ENCODE measurements around the gene PTPRF.

The PTPRF gene

GRCh38 chr1:43596579-43596978 lies 65.9 kb downstream of the PTPRF start:
- Histone ChIP-seq H3K27me3 (ENCODE audit: insufficient read depth, low read length, poor library complexity) (no peaks in the 10 kb centered on the region), H3K9ac (ENCODE audit: low read depth, low read length) (no peak overlapping the region), H4K20me1 (ENCODE audit: insufficient read depth, low read length) (no peaks in the 10 kb centered on the region), H3K4me3 (ENCODE audit: low read depth in 1 of 2, low read length in 2 of 2) (no peak overlapping the region), H2AFZ (ENCODE audit: low read depth, low read length) (no peak overlapping the region), H3K36me3 (ENCODE audit: insufficient read depth, low read length) (no peaks in the 10 kb centered on the region), H3K79me2 (ENCODE audit: insufficient read depth, low read length) (no peaks in the 10 kb centered on the region), H3K27ac (ENCODE audit: low read length) (no peak overlapping the region), H3K9me3 (ENCODE audit: insufficient read depth, low read length, severe bottlenecking) (no peaks in the 10 kb centered on the region), H3K4me1 (ENCODE audit: insufficient read depth, low read length) (no peaks in the 10 kb centered on the region), H3K4me2 (ENCODE audit: insufficient read depth, low read length) (no peak overlapping the region)
- DNase-seq = no peak
- no peak for ATAC-seq (ENCODE audit: insufficient read depth, low read depth)
- TF ChIP-seq, protein P1, sequence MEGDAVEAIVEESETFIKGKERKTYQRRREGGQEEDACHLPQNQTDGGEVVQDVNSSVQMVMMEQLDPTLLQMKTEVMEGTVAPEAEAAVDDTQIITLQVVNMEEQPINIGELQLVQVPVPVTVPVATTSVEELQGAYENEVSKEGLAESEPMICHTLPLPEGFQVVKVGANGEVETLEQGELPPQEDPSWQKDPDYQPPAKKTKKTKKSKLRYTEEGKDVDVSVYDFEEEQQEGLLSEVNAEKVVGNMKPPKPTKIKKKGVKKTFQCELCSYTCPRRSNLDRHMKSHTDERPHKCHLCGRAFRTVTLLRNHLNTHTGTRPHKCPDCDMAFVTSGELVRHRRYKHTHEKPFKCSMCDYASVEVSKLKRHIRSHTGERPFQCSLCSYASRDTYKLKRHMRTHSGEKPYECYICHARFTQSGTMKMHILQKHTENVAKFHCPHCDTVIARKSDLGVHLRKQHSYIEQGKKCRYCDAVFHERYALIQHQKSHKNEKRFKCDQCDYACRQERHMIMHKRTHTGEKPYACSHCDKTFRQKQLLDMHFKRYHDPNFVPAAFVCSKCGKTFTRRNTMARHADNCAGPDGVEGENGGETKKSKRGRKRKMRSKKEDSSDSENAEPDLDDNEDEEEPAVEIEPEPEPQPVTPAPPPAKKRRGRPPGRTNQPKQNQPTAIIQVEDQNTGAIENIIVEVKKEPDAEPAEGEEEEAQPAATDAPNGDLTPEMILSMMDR (IDR thresholded peaks at IDR 0.05; ENCODE audit: borderline replicate concordance, extremely low read depth, low read length, poor library complexity, severe bottlenecking) = no peak
- TF ChIP-seq EZH2 (IDR thresholded peaks at IDR 0.05; ENCODE audit: borderline replicate concordance, low read depth, low read length, severe bottlenecking) = no peak

DNA sequence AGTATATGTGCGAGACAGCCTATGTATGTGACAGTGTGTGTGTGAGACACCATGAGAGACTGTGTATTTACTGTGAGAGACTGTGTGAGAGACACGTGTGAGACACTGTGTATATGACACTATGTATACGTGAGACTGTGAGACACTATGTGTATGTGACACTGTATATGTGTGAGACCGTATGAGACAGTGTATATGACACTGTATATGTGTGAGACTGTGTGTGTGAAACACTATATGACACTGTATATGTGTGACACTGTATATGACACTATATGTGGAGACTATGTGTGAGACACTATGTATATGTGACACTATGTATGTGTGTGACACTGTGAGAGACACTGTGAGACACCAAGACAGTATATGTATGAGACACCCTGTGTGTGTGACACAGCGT lies 66.3 kb downstream of the PTPRF start:
- TF ChIP-seq, protein P1 (IDR thresholded peaks at IDR 0.05; ENCODE audit: borderline replicate concordance, extremely low read depth, low read length, poor library complexity, severe bottlenecking) = no peak
- TF ChIP-seq EZH2 (IDR thresholded peaks at IDR 0.05; ENCODE audit: borderline replicate concordance, low read depth, low read length, severe bottlenecking) = no peak
- no peaks in the 10 kb centered on the region for H3K79me2 ChIP-seq (ENCODE audit: insufficient read depth, low read length)
- H3K9ac ChIP-seq (ENCODE audit: low read depth, low read length) = no peak overlapping the region
- H2AFZ ChIP-seq (ENCODE audit: low read depth, low read length) = no peak overlapping the region
- H3K4me2 ChIP-seq (ENCODE audit: insufficient read depth, low read length) = no peak overlapping the region
- no peaks in the 10 kb centered on the region for H4K20me1 ChIP-seq (ENCODE audit: insufficient read depth, low read length)
- DNase-seq (no peak), ATAC-seq (ENCODE audit: insufficient read depth, low read depth) (no peak)
- H3K4me3 ChIP-seq (ENCODE audit: low read depth in 1 of 2, low read length in 2 of 2) = no peak overlapping the region
- no peaks in the 10 kb centered on the region for H3K27me3 ChIP-seq (ENCODE audit: insufficient read depth, low read length, poor library complexity)
- no peaks in the 10 kb centered on the region for H3K36me3 ChIP-seq (ENCODE audit: insufficient read depth, low read length)
- no peaks in the 10 kb centered on the region for H3K9me3 ChIP-seq (ENCODE audit: insufficient read depth, low read length, severe bottlenecking)
- H3K4me1 ChIP-seq (ENCODE audit: insufficient read depth, low read length) = no peaks in the 10 kb centered on the region
- no peak overlapping the region for H3K27ac ChIP-seq (ENCODE audit: low read length)

GRCh38 chr1:43597721-43598120 lies 67.0 kb downstream of the PTPRF start:
- Histone ChIP-seq H3K4me3 (ENCODE audit: low read depth in 1 of 2, low read length in 2 of 2) (no peak overlapping the region), H3K36me3 (ENCODE audit: insufficient read depth, low read length) (no peaks in the 10 kb centered on the region), H3K9ac (ENCODE audit: low read depth, low read length) (no peak overlapping the region), H3K4me2 (ENCODE audit: insufficient read depth, low read length) (no peak overlapping the region), H3K9me3 (ENCODE audit: insufficient read depth, low read length, severe bottlenecking) (no peaks in the 10 kb centered on the region), H3K27ac (ENCODE audit: low read length) (no peak overlapping the region), H3K79me2 (ENCODE audit: insufficient read depth, low read length) (no peaks in the 10 kb centered on the region), H2AFZ (ENCODE audit: low read depth, low read length) (no peak overlapping the region), H4K20me1 (ENCODE audit: insufficient read depth, low read length) (no peaks in the 10 kb centered on the region), H3K4me1 (ENCODE audit: insufficient read depth, low read length) (no peaks in the 10 kb centered on the region), H3K27me3 (ENCODE audit: insufficient read depth, low read length, poor library complexity) (no peaks in the 10 kb centered on the region)
- ATAC-seq (ENCODE audit: insufficient read depth, low read depth) = no peak
- TF ChIP-seq, protein P1 (IDR thresholded peaks at IDR 0.05; ENCODE audit: borderline replicate concordance, extremely low read depth, low read length, poor library complexity, severe bottlenecking) = no peak
- TF ChIP-seq EZH2 (IDR thresholded peaks at IDR 0.05; ENCODE audit: borderline replicate concordance, low read depth, low read length, severe bottlenecking) = no peak
- DNase-seq = no peak

DNA sequence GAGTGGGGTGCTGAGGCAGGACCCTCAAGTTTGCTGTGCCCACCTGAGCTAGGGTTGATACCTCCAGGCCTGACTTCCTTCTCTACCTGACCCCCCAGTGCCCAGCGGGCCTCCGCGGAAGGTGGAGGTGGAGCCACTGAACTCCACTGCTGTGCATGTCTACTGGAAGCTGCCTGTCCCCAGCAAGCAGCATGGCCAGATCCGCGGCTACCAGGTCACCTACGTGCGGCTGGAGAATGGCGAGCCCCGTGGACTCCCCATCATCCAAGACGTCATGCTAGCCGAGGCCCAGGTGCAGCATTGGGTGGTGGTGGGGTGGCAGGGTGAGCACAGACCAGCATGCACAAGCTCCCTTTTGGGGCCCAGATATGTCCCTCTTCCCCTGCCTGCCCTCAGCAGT lies 67.9 kb downstream of the PTPRF start:
- Histone ChIP-seq H3K4me3 (ENCODE audit: low read depth in 1 of 2, low read length in 2 of 2) (no peak overlapping the region), H3K9me3 (ENCODE audit: insufficient read depth, low read length, severe bottlenecking) (no peaks in the 10 kb centered on the region), H4K20me1 (ENCODE audit: insufficient read depth, low read length) (no peaks in the 10 kb centered on the region), H3K27ac (ENCODE audit: low read length) (no peak overlapping the region), H3K79me2 (ENCODE audit: insufficient read depth, low read length) (no peaks in the 10 kb centered on the region), H3K9ac (ENCODE audit: low read depth, low read length) (no peak overlapping the region), H2AFZ (ENCODE audit: low read depth, low read length) (no peak overlapping the region), H3K27me3 (ENCODE audit: insufficient read depth, low read length, poor library complexity) (no peaks in the 10 kb centered on the region), H3K4me2 (ENCODE audit: insufficient read depth, low read length) (no peak overlapping the region), H3K4me1 (ENCODE audit: insufficient read depth, low read length) (no peaks in the 10 kb centered on the region), H3K36me3 (ENCODE audit: insufficient read depth, low read length) (no peaks in the 10 kb centered on the region)
- no peak for ATAC-seq (ENCODE audit: insufficient read depth, low read depth)
- no peak for DNase-seq
- TF ChIP-seq EZH2 (IDR thresholded peaks at IDR 0.05; ENCODE audit: borderline replicate concordance, low read depth, low read length, severe bottlenecking) = no peak
- TF ChIP-seq, protein P1 (IDR thresholded peaks at IDR 0.05; ENCODE audit: borderline replicate concordance, extremely low read depth, low read length, poor library complexity, severe bottlenecking) = no peak
